Femur (tissue), 1 donor: Measurements from ENCODE around the gene BTBD9.

Source experiments
- DNase-seq: peaks from one replicate; pipeline ENCODE4 v3.0.0-alpha.2; 2017

BTBD9 gene

DNA sequence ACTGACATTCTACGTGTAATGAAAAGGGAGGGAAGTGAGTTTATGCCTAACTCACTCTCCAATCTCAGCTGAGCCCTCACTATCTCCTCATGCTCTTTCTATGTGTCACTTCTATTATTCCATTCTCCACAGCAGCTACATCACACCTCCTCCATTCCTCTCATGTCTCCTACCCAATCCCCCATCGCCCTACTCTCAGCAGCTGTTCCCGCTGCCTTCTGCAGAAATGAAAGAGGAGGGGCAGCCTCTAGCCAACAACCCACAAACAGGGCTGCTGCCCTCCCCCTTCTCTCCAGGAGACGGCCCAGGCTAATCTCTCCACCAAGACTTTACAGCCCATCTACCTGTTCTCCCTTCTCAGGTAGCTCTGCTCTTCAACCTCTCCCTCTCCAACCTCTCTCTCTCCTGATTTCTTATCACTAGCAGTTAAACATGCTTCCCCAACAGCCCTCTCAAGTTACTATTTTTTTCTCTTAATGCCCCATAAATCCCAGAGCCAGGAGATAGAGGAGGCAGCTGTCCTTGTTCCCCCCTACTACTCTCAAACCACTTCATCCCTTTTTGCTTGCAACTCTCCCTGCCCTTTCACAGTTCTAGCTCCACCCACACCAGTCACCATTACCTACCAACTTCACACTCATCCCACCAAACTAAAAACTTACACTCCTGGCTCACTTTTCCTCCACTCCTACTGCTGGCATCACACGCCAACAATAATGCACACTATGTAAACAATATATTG is 136.5 kb downstream of the BTBD9 start:
- peak; percentile 44 for DNase-seq

DNA sequence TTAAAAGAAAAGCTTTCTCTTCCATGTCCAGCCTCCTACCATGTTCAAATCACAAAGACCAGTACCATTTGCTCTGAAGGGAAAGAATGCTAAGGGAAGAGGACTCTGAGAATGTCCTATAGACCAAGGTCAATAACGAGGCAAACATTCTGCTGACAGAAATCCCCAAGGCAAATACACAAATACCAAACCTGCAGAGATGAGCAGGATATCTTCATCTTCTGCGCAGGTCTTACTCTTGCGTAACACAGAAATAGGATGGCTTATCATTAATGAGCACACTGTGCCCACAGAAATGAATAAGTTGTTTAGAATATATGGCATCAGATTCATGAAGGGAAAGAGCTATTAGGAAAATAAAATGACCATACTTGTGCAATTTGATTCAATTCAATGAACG is 137.3 kb downstream of the BTBD9 start:
- DNase-seq = no peak

DNA sequence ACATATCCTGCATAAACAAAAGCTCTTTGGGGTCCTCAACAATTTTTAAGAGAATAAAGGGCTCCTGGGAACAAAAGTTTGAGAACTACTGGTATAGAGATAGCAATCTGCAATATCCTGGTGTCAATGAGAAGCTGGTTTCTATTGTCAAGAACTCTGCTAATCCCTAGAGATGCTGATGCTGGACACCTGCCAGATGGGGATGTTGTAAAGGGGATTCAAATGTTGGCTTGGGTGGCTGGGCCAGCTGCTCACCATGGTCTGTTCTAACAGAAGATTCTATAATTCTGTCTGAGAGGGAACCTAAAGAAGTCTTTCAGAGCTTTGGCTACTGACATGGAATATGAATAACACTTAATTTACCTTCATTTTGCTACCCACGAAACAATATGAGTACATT is 137.8 kb downstream of the BTBD9 start:
- peak; percentile 54 for DNase-seq

- DNase-seq = no peak
These were observed 140.1 kb downstream of the BTBD9 start for GRCh38 chr6:38499529-38500096.

DNA sequence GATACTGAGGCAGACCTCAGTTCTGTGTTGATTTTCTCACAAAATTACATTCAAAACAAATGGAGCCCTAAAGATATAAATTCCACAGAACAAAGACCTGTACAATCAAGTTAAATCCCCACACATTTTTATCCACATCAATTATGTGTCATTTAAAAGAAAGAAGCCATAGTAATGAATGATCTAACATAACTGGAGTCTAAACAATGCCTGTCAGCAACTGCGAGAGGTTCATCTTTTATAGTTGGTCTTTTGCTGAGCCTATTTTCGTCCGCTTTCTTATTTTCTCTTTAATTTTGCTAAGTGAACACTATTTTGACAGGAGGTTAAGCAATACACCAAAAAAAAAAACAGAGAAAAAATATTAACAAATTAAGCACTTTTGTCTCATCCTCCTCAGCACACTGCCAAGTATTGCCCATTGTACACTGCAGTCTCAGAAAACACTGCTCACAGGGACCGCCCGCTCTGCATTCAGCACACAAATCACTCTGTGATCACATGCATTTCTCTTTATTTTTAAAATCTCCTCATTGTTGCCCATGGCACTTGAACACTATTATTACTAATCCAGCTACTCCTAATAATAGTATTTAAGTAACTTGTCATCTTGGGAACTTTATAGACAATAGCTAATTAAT is 140.8 kb downstream of the BTBD9 start:
- DNase-seq = no peak

- no peak for DNase-seq
These were observed 141.6 kb downstream of the BTBD9 start for GRCh38 chr6:38498085-38498484.

DNA sequence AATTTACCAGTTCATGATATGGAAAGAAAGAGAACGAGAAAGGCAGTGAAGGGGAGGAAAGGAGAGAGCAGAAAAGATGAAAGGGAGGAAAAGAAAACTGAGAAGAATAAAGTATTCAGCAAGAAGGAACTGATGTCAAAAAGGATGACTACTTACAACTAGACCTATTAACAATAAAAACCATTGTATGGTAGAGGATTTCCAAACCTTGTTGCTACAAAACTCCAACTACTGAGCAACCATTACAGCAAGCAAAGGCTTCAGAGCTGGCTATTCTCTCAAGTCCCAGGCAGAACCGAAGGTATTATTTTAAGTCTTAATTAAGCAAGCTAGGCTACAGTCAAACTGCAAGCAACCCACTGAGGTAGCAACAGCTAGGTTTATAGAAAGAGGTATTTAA is 142.2 kb downstream of the BTBD9 start:
- no peak for DNase-seq

DNA sequence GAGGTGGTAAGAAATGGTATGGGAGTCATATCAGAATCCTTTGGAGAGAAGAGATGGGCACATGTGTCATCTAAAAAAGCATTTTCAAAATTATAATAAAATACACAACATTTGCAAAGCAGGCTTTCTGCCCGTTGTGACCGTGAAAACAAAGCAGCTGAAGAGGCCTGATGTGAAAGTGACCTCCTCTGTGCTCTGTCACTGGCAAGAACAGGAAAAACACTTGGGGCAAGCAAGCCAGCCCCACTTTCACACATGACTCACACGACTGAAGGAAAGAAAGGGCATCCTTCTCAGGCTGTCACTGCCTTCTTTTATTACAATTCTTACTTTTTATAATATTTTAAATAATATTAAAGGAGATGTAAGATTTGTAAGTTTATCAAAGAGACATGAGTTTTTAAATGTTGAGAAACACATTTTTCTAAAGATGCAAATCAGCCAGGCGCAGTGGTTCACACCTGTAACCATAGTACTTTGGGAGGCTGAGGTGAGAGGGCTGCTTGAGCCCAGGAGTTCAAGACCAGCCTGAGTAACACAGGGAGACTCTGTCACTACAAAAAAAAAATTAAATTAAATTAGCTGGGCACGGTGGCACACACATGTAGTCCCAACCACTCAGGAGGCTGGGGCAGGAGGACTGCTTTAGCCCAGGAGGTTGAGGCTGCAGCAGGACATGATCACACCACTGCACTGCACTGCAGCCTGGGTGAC is 143.7 kb downstream of the BTBD9 start:
- no peak for DNase-seq

DNA sequence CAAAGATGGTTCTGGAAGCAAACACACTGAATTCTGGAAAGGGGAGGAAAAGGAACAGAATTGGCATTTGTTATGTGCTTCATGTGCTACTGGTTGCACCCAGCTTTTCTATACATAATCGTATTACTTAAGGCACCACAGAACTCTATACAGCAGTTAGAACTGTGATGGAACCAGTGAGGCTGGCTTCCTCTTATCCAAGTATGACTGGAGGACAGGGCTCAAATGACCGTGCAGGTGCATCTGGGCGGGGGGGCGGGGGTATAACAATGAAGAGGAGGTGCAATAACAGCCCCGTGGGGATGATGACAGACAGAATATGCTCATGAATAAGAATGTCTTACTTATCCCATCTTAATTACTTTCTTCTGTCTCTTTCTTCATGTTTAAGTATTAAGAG is 144.2 kb downstream of the BTBD9 start:
- DNase-seq = no peak

DNA sequence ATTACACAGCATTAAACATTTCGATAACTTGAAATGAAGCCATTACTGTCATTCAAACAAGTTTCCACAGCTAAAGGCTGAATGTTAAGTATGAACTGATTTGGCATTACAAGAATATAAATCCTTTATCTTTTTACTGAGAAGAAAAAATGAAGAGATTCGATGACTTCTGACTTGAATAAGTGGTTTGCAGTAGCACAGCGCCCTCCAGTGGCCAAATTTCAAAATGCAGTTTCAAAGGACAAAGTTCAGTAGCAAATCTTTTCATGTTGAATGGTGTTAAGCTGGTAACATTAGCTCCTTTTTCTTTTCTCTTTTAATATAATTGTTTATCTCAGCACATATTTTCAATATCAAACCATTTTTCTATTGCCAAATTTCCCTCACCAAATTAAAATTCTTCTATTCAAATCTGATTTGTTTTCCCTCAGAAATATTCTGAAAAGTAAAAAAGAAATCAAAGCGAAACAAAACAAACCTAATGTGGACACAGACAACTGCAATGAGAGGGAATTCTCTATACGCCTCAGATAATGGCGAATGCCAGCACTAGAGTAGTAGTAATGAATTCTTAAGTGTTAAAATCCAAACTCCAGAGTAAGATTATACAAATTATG is 145.7 kb downstream of the BTBD9 start:
- DNase-seq = peak; percentile 88

- no peak for DNase-seq
These were observed 147.7 kb downstream of the BTBD9 start for GRCh38 chr6:38492031-38492430.

DNA sequence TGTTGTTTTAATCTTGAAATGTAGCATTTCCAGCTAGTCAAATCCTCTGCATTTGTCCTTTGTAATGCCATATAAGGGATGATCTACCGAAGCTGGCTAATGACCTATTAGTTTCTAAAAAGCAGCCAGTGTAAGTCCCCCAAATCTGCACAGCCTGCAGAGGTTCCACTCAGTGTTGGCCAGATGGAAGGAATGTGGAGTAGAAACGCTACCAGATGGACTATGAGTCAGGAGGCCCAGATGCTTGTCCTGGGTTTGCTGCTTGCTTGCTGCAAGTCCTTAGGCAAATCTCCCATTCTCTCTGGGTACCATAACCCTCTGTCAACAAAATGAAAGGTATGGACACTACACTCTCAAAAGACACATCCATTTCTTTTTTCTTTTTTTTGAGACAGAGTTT is 149.8 kb downstream of the BTBD9 start:
- DNase-seq = no peak

DNA sequence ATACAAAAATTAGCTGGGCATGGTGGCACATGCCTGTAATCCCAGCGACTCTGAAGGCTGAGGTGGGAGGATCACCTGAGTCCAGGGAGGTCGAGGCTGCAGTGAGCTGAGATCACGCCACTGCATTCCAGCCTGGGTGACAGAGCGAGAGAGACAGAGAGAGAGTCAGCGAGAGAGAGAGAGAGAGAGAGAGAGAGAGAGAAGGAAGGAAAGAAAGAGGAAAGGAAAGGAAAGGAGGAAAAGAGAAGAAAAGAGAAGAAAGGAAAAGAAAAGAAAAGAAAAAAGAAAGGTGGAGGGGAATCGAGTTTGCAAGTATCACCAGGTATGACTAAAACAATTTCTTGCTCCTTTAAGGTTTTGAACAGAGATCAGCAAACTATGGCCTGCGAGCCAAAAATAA is 152.3 kb downstream of the BTBD9 start:
- no peak for DNase-seq

DNA sequence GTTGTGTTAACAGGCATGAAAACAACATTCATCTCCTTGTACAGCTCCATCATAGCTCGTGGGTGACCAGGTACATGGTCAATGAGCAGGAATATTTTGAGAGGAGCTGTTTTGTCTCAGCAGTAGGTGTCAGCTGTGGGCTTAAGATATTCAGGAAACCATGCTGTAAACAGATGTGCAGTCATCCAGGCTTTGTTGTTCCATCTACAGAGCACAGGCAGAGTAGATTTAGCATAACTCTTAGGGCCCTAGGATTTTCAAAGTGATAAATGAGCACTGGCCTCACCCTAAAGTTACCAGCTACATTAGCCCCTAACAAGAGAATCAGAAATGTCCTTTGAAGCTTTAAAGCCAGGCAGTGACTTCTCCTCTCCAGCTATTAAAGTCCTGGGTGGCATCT is 154.2 kb downstream of the BTBD9 start:
- no peak for DNase-seq

DNA sequence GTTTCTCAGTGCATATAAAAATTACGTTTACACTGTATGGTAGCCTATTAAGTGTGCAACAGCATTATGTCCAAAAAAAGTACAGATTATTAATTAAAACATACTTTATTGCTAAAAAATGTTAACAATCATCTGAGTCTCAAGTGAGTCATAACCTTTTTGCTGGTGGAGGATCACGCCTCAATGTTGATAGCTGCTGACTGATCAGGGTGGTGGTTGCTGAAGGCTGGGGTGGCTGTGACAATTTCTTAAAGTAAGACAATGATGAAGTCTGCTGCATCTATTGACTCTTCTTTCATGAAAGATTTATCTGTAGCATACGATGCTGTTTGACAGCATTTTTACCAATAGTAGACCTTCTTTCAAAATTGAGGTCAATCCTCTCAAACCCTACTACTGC is 155.1 kb downstream of the BTBD9 start:
- no peak for DNase-seq

GRCh38 chr6:38483526-38483925 is 156.2 kb downstream of the BTBD9 start:
- no peak for DNase-seq

DNA sequence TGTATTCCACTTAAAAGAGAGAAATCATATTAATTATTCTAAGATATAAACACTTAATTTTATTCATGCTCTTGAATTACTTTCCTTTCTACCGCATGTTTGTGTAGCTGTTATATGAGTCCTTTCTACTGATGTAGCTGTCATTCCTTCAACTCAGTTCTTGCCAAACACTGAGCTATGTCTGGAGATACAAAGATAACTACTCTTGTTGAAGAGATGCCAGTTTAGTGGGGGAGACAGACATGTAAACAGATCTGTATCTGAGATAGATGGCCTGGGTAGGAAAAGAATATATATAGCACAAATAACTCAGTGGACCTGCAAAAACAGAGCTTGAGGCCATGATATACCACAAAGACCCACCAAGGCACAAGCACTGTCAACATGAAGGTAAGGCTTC is 157.3 kb downstream of the BTBD9 start:
- DNase-seq = no peak

DNA sequence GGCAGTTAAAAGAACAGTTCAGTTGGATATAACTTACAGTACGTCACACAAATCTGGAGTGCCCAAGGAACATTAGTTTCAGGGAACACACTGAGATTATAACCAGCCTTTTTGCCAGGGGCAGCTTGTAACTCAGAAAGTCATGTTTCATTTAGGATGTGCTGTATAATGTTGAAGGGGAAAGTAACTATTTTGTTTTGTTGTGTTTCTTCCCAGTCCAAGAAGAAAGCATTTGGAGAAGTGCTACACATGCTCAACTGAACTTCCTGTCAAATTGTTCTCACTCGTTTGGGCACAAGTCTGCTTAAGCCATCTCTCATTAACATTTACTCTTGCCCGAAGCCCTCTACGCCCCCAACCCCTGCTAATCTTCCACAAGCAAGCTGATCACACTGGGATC is 157.9 kb downstream of the BTBD9 start:
- no peak for DNase-seq

DNA sequence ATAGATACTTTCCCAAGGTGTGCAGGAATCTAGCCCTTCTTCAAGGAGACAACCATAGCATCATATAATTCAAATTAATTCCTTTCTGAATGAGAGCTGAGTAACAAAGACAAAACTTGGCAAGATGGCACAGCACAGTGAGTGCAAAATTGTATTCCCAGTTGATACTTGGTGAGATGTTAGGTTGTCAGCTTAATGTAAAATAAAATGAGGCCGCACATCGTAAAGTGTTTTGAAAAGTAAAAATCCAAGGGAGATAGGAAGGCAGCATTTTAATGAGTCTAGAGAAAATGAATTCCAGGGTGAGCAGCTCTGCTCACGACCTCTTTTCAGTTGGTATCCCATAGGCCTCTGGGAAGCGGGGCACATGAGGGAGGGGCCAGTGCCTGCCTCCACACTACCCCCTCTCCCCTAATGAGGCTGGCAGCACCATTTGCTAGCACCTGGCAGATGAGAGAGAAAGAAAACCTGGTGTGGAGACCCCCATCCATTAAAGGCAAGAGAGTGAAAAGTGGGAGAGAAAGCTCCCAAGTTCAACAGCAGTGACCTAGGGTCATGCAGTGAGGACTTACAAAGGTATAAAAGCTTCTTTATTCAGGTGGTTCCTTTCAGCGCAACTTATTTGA is 158.4 kb downstream of the BTBD9 start:
- DNase-seq = no peak

GRCh38 chr6:38480036-38480435 is 159.7 kb downstream of the BTBD9 start:
- DNase-seq = no peak

GRCh38 chr6:38479331-38479730 is 160.4 kb downstream of the BTBD9 start:
- DNase-seq = no peak

GRCh38 chr6:38477680-38478260 is 162.0 kb downstream of the BTBD9 start:
- no peak for DNase-seq

- DNase-seq = no peak
These were observed 162.8 kb downstream of the BTBD9 start for GRCh38 chr6:38476888-38477287.
